Activated T-cell treated with anti-CD3 and anti-CD28 coated beads for 1 hour (primary cell): ENCODE measurements around the gene TMEM39A.

Experiments used
- DNase-seq: peaks from one replicate; pipeline ENCODE4 v3.0.0-alpha.2; 2020; ENCODE audit warnings: low read depth

TMEM39A gene

GRCh38 chr3:119453822-119454221, 9.6 kb downstream of the TMEM39A start:
- DNase-seq, result no peak

DNA sequence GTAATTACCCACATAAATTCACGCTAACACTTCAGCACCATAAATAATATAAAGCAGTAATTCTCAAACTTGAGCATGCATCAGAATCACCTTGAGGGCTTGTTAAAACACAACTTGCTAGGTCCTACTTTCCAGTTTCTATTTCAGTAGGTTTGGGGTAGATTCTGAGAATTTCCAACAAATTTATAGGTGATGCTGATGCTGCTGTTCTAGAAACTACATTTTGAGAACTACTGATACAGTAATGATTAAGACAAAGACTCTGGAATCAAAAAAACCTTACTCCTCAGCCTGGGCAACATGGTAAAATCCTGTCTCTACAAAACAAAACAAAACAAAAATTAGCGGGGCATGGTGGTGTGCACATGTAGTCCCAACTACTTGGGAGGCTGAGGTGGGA, 18.8 kb downstream of the TMEM39A start:
- no peak for DNase-seq

- no peak for DNase-seq
These were observed 20.2 kb downstream of the TMEM39A start for GRCh38 chr3:119443179-119443578.

- no peak for DNase-seq
These were observed 25.6 kb downstream of the TMEM39A start for GRCh38 chr3:119437691-119438258.

DNA sequence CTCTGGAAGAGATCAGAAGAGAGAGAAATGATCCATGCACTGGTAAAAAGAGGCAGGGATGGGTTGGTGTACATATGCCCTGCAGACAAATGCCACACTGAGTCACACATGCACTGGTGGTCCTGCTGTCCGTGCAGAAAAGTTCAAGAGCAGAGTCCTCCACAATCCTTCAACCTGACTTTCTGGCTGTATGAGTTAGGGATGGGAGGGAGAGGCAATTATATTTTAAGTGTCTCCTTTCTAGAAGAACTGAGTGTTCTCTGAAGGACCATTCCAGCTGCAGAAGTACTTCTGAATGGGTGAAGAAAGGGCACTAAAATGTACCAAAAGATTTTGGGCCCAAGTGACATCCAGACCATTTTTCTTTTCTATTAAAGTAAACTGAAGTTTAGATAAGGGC, 26.4 kb downstream of the TMEM39A start:
- no peak for DNase-seq

- no peak for DNase-seq
These were observed 28.7 kb downstream of the TMEM39A start for GRCh38 chr3:119434703-119435102.

DNA sequence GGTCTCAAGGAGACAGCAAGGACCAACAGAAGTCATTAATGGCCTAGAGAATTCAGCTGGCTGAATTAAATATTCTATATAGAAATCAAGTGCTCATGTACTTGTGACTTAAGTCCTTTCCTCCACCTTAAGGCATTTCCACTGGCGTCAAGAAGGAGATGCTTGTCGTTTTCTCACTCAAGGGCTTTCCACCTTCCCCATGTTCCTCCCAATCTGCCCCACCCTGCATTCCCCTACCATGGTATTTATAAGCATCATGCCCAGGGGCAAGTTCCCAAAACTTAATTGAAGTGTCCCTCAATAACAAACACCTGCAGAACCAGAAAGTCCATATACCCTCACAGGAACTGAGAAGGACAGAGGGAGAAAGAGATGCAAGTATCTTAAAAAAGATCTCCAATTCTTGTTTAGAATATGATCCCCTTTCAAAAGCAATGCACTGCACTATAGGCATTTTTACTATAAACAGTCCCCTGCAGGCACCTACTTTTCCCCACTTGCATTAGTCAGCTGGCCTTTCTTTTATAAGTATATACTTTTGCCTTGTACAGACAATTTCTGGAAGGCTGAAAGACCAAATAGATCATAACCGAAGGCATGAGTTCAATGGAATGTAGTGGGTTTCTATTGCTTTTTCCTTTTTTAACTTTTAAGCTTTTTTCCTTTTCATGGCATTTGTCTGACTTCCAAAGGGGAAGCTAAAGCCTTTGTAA, 29.6 kb downstream of the TMEM39A start:
- DNase-seq, result no peak

- DNase-seq, result no peak
These were observed 34.9 kb downstream of the TMEM39A start for GRCh38 chr3:119428538-119428937.

DNA sequence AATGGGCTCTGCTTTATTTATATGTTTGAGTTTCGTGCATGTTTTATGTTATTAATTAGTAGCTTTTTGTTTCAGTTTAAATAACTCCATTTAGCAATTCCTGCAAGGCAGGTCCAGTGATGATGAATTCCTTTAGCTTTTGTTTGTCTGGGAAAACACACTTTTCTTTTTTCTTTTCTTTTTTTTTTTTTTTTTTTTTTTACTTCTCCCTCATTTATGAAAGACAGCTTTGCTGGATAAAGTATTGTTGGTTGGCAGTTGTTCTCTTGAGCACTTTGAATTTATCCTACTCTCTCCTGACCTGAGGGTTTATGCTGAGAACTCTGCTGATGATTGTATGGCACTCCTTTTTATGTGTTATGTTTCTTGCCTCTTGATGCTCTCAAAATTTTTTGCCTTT, 35.7 kb downstream of the TMEM39A start:
- no peak for DNase-seq

DNA sequence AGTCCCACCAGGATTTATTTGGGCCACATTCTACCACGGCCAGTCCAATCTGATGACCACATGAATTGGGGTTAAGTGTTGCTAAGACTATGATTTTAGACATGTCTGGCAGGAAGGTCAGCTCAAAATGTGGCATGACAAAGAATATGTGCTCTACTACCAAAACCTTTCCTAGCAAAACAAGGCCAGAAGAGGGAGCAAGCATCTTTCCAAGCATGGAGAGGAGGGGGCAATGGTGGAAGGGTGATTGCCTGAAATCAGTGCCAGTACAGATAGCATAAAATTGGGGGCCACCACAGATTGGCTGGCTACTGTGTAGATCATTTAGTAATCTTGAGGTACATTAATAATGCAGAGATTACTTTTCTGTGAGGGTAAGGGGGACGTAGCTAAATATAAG, 43.2 kb downstream of the TMEM39A start:
- no peak for DNase-seq

- no peak for DNase-seq
These were observed 44.8 kb downstream of the TMEM39A start for GRCh38 chr3:119418641-119419040.

DNA sequence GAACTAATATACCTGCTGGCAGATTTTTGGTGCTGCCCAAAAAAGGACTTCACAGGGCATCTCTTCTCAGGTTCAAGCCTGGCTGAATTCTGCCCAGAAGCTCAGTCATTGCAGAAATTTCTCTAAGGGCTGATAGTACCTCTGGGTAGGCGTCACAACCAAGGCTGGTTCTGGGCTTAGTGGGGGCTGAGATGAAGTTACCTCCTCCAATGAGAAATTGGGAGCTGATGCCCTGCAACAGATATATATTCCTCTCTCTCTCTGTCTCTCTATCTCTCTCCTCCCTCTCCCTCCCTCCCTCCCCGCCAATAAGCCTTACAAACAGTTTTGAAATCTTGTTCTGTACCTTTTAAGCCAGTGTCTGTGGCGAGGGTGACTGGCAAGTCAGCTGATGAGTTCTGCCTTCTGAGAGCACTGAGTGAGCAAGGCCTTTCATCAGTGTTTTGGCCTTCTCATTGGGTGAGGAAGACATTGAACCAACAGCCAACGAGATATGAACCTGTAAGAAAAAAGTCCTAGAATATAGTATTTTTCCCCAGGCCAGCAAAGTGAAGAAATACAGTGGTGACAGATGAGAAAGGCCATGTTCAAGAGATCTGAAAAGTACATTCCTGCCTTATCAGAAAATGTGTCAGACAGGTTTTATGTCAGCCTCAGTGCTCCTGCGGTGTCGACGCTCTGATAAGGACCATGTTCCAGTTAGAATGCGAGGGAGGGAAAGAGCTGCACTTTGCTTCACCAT, 45.5 kb downstream of the TMEM39A start:
- no peak for DNase-seq

- DNase-seq, result no peak
These were observed 46.5 kb downstream of the TMEM39A start for GRCh38 chr3:119416873-119417272.

- no peak for DNase-seq
These were observed 49.7 kb downstream of the TMEM39A start for GRCh38 chr3:119413603-119414280.

DNA sequence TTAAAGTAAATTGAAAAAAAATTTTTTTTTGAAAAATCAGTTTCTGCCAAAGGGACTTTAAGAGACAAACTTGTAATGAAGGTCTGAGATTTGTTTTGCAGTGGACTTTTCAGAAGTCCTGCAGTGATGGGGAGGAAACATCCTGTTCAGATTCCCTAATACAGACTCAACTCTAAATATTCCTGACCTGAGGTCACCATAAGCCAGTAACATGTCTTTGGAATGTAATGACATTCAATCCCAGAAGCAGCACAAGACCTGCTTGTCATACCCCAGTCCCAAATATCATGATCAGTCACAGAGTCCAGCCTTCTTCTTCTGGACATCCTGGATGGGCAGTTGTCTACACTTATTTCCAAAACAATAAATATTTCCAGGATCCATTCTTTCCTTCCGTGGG, 53.6 kb downstream of the TMEM39A start:
- DNase-seq, result no peak

GRCh38 chr3:119408243-119408950, 55.0 kb downstream of the TMEM39A start:
- no peak for DNase-seq

GRCh38 chr3:119405315-119405714, 58.1 kb downstream of the TMEM39A start:
- DNase-seq, result no peak

GRCh38 chr3:119403201-119403600, 60.2 kb downstream of the TMEM39A start:
- DNase-seq, result no peak

GRCh38 chr3:119402791-119403190, 60.6 kb downstream of the TMEM39A start:
- DNase-seq, result no peak

DNA sequence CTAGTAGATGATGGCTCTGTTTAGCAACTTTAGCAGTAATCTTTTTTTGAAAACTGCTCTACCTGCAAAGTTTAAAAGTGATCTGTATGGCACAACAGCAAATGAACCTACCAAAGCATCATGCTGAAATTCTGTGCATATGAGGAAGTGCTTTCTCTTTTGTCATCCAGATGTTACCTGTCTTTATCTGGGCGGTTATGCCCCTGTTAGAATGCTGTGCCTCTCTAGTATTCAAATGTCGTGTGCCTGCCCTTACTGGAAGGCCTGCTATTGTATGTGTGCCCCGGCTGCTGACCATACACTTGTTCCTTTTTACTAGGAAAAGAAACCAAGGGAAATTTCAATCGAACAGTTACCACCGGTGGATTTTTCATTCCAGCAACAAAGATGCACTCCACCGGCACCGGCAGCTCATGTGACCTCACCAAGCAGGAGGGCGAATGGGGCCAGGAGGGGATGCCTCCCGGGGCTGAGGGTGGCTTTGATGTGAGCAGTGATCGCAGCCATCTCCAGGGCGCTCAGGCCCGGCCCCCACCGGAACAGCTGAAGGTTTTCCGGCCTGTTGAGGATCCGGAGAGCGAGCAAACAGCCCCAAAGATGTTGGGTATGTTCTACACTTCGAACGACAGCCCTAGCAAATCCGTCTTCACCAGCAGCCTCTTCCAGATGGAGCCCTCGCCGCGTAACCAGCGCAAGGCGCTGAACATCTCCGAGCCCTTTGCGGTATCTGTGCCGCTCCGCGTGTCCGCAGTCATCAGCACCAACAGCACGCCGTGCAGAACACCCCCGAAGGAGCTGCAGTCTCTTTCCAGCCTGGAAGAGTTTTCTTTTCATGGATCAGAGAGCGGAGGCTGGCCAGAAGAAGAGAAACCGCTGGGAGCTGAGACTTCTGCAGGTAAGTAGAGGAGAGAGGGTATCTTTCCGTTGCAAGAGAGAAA, 61.6 kb downstream of the TMEM39A start:
- no peak for DNase-seq

DNA sequence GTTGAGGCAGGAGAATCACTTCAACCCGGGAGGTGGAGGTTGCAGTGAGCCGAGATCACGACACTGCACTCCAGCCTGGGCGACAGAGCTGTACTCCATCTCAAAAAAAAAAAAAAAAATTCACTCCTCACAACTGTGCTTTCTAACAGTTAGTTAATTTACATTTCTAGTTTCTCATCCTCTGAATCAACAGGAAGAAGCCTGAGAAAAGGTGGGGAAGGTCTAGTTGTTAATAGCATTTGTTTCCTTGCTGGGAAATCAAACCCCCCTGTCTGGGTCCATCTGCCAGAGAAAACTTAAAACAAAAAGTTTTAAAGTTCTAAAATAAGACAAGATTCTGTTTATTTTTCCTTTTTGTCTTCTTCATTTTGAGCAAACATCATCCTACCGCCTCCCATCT, 62.3 kb downstream of the TMEM39A start:
- DNase-seq, result no peak
